IPS-NIHi11 (cell line): ENCODE data around the gene DEPP1.

Experiments used
- DNase-seq: peaks from one replicate; pipeline ENCODE4 v3.0.0; 2012; ENCODE audit warnings: mixed read lengths, low spot score

The DEPP1 gene

GRCh38 chr10:44993922-44994751, 15.5 kb upstream of the DEPP1 start:
- DNase-seq: no peak

GRCh38 chr10:44993226-44993921, 14.8 kb upstream of the DEPP1 start:
- DNase-seq: no peak

- DNase-seq: no peak
Measured at GRCh38 chr10:44992732-44993225, 14.2 kb upstream of the DEPP1 start.

- no peak for DNase-seq
Measured at GRCh38 chr10:44992070-44992731, 13.6 kb upstream of the DEPP1 start.

- no peak for DNase-seq
Measured at GRCh38 chr10:44991571-44991970, 13.0 kb upstream of the DEPP1 start.

GRCh38 chr10:44990965-44991364, 12.4 kb upstream of the DEPP1 start:
- no peak for DNase-seq

- DNase-seq: peak; percentile 51
Measured at GRCh38 chr10:44990302-44990655, 11.7 kb upstream of the DEPP1 start.

GRCh38 chr10:44989597-44990301, 11.1 kb upstream of the DEPP1 start:
- no peak for DNase-seq

GRCh38 chr10:44988957-44989585, 10.5 kb upstream of the DEPP1 start:
- DNase-seq: no peak

- no peak for DNase-seq
Measured at GRCh38 chr10:44986670-44987069, 8.1 kb upstream of the DEPP1 start.

- DNase-seq: no peak
Measured at GRCh38 chr10:44986179-44986578, 7.6 kb upstream of the DEPP1 start.

GRCh38 chr10:44985175-44985681, 6.6 kb upstream of the DEPP1 start:
- DNase-seq: no peak

GRCh38 chr10:44984671-44985101, 6.1 kb upstream of the DEPP1 start:
- no peak for DNase-seq

- no peak for DNase-seq
Measured at GRCh38 chr10:44983895-44984278, 5.3 kb upstream of the DEPP1 start.

- no peak for DNase-seq
Measured at GRCh38 chr10:44983066-44983894, 4.7 kb upstream of the DEPP1 start.

- DNase-seq: no peak
Measured at GRCh38 chr10:44982496-44982895, 3.9 kb upstream of the DEPP1 start.

GRCh38 chr10:44982114-44982460, 3.5 kb upstream of the DEPP1 start:
- DNase-seq: no peak

GRCh38 chr10:44981172-44982113, 2.8 kb upstream of the DEPP1 start:
- no peak for DNase-seq
